Adrenal gland (tissue), 5 donors: ENCODE data around the gene ERLEC1.

Experiments
- POLR2A ChIP-seq, 2 donors: fragments of 450-650 bp; IDR thresholded peaks; one replicate each; pipeline ENCODE4 v1.6.1; 2017; ENCODE audit warnings: antibody characterized with exemption in 2 of 2, mild to moderate bottlenecking in 2 of 2, moderate library complexity in 1 of 2
- TF ChIP-seq, protein P1 (sequence below), 6 experiments: fragments of 450-650 bp in 4 of 6; fragments of 200-600 bp in 2 of 6; sonication (generic) in 1 of 6; IDR thresholded peaks; 1 replicate in 5 of 6; 2 replicates in 1 of 6; pipeline versions ENCODE4 v1.5.1 to v1.8.0; 2016 to 2021; ENCODE audit warnings: antibody characterized with exemption in 6 of 6, mild to moderate bottlenecking in 2 of 6, moderate library complexity in 1 of 6
- donor health status: DM: no; HTN: no; CAD: no.

DNA sequence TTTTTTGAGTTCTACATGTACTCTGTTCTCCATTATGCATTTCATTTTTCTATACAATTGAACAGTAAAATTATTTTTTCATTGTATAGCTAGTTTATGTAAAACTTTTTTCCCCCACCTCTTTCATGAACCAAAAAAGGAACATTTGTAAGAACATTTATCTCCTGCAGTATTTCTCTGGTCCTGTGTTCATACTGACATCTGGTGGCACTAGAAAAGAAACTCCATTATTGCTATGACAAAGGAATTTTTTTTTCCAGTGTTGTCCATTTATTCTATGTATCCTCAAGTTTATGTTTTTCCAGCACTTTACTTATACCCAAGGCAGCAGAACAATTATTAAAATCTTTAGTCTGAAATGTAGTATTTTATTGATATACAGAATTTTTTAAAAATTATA is 46.7 kb upstream of the ERLEC1 start:
- TF ChIP-seq, protein P1, sequence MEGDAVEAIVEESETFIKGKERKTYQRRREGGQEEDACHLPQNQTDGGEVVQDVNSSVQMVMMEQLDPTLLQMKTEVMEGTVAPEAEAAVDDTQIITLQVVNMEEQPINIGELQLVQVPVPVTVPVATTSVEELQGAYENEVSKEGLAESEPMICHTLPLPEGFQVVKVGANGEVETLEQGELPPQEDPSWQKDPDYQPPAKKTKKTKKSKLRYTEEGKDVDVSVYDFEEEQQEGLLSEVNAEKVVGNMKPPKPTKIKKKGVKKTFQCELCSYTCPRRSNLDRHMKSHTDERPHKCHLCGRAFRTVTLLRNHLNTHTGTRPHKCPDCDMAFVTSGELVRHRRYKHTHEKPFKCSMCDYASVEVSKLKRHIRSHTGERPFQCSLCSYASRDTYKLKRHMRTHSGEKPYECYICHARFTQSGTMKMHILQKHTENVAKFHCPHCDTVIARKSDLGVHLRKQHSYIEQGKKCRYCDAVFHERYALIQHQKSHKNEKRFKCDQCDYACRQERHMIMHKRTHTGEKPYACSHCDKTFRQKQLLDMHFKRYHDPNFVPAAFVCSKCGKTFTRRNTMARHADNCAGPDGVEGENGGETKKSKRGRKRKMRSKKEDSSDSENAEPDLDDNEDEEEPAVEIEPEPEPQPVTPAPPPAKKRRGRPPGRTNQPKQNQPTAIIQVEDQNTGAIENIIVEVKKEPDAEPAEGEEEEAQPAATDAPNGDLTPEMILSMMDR (IDR thresholded peaks at IDR 0.05), result peak in 5 of 6 experiments; percentile 12 to 48 (median 27)
- no peak for TF ChIP-seq POLR2A (IDR thresholded peaks at IDR 0.05)
